PC-3 (cell line): ENCODE results near the gene KLHL6.

Experiments
- CTCF ChIP-seq: fragments of 300-600 bp; sonication (generic); conservative IDR thresholded peaks from 2 replicates; pipeline ENCODE4 v1.5.1; 2017; ENCODE audit warnings: antibody characterized with exemption, low read depth, mild to moderate bottlenecking, low read length
- EZH2 ChIP-seq: fragments of 300-600 bp; sonication (generic); IDR thresholded peaks from one replicate; pipeline ENCODE4 v1.6.1; 2017; ENCODE audit warnings: antibody characterized with exemption, mild to moderate bottlenecking, low read length; ENCODE audit not compliant: unreplicated experiment
- EZH2phosphoT487 ChIP-seq: fragments of 300-600 bp; sonication (generic); IDR thresholded peaks from 2 replicates; pipeline ENCODE4 v1.6.1; 2018; ENCODE audit warnings: mild to moderate bottlenecking, antibody characterized with exemption, low read length, borderline replicate concordance

- no peak for TF ChIP-seq CTCF
- TF ChIP-seq EZH2: no peak
- no peak for TF ChIP-seq EZH2phosphoT487
These were observed 77.6 kb downstream of the KLHL6 start for GRCh38 chr3:183477801-183478456.
